MM.1S (cell line): ENCODE results near the gene LRRN2.

Source experiments
- EZH2 ChIP-seq: fragments of 300-600 bp; sonication (generic); optimal IDR thresholded peaks from 2 replicates; pipeline ENCODE3; 2017; ENCODE audit warnings: low read depth, mild to moderate bottlenecking, antibody characterized with exemption, low read length, mixed read lengths
- EZH2phosphoT487 ChIP-seq: fragments of 300-600 bp; sonication (generic); IDR thresholded peaks from 2 replicates; pipeline ENCODE4 v1.6.1; 2018; ENCODE audit warnings: antibody characterized with exemption, low read length
- TF ChIP-seq, protein P1 (sequence below): fragments of 300-600 bp; sonication (generic); IDR thresholded peaks from 2 replicates; pipeline ENCODE4 v1.5.1; 2016; ENCODE audit warnings: antibody characterized with exemption, low read length, mixed read lengths

DNA sequence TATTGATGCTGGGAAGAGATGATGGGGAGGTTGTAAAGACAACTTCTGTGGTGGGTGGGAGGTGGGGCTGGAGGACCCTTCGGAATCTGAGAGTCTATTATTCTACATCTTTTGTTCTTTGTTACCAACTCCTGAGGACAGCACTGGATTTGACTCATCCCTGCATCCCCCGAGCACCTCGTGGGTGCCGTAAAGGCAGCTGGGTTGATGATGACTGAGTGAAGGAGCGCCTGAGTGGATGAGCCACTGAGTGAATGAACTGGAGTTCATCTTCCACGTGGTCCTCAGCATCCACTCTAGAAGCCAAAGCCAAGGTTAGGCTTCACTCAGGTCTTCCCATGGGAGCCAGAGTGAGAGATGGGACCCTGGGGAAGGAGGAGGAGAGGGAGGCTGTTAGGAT lies 77.6 kb downstream of the LRRN2 start:
- TF ChIP-seq, protein P1, sequence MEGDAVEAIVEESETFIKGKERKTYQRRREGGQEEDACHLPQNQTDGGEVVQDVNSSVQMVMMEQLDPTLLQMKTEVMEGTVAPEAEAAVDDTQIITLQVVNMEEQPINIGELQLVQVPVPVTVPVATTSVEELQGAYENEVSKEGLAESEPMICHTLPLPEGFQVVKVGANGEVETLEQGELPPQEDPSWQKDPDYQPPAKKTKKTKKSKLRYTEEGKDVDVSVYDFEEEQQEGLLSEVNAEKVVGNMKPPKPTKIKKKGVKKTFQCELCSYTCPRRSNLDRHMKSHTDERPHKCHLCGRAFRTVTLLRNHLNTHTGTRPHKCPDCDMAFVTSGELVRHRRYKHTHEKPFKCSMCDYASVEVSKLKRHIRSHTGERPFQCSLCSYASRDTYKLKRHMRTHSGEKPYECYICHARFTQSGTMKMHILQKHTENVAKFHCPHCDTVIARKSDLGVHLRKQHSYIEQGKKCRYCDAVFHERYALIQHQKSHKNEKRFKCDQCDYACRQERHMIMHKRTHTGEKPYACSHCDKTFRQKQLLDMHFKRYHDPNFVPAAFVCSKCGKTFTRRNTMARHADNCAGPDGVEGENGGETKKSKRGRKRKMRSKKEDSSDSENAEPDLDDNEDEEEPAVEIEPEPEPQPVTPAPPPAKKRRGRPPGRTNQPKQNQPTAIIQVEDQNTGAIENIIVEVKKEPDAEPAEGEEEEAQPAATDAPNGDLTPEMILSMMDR: no peak
- TF ChIP-seq EZH2: no peak
- TF ChIP-seq EZH2phosphoT487: no peak
